Measurements from ENCODE around the gene SESTD1. TPM values are rescaled to one million over a fixed set of nuclear protein-coding genes. Genes with fewer than 3 reads are reported as not detected.

The SESTD1 gene, protein sequence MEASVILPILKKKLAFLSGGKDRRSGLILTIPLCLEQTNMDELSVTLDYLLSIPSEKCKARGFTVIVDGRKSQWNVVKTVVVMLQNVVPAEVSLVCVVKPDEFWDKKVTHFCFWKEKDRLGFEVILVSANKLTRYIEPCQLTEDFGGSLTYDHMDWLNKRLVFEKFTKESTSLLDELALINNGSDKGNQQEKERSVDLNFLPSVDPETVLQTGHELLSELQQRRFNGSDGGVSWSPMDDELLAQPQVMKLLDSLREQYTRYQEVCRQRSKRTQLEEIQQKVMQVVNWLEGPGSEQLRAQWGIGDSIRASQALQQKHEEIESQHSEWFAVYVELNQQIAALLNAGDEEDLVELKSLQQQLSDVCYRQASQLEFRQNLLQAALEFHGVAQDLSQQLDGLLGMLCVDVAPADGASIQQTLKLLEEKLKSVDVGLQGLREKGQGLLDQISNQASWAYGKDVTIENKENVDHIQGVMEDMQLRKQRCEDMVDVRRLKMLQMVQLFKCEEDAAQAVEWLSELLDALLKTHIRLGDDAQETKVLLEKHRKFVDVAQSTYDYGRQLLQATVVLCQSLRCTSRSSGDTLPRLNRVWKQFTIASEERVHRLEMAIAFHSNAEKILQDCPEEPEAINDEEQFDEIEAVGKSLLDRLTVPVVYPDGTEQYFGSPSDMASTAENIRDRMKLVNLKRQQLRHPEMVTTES
- polyA plus RNA-seq (2013, experiment 1 of 2): 32.3 TPM
- polyA plus RNA-seq (2013, experiment 2 of 2): 32.8 TPM

DNA sequence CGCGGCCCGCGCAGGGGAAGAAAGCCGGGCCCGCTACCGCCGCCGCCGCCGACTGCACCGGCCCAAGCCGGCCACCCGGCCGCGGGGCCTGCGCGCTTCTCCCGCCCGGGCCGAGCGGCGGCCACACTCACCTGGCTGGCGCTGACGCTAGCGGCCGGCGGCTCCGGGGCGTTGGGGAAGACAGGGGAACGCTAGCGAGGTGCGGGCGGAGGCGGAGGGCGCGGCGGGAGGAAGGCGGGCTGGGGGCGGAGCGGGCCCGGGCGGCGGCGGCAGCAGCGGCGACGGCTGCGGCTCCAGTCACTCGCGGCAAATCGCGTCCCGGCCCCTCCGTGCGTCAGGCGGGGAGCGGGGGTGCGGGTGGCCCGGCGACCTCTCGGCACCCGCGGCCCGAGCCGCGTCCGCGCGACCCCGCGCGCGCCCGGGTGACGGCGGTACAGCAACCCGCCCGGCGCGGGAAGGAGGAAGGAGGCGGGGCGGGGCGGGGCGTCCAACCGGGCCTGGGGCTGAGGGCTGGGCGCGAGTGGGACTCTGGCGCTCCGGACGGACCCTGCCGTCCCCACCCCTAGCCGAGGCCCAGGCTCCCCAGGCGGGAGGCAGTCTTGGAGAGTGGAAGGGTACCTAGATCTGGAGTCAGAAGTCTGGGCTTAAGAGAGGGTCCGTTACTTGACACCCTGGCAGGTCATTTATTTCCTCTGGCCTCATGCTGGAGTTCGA lies at the start of gene SESTD1:
Gene SESTD1, minus strand, starts transcription at position 465 of the 714 bp plus-strand sequence. CDS start 72,991 bp downstream, outside the sequence.
- Histone ChIP-seq H3K27ac (ENCODE audit: low read depth, low read length) (peak within 1 kb of the TSS; percentile 27; the same call in 1 of the 2 replicates), H3K4me3 (ENCODE audit: low read length) (peak within 1 kb of the TSS; percentile 81), H3K9me3 (ENCODE audit: insufficient read depth, low read depth, low read length) (no peaks in the 10 kb centered on the region), H3K9ac (ENCODE audit: low read depth, low read length) (peak within 1 kb of the TSS; percentile 80), H3K27me3 (ENCODE audit: insufficient read depth, low read length) (peaks cover 19% of the 10 kb centered on the region), H3K36me3 (ENCODE audit: insufficient read depth, low read length) (no peaks in the 10 kb centered on the region), H3K4me1 (ENCODE audit: insufficient read depth, low read length) (peaks cover 33% of the 10 kb centered on the region)
- 1% methylated on average over 96 of the region's 96 CpGs for WGBS

DNA sequence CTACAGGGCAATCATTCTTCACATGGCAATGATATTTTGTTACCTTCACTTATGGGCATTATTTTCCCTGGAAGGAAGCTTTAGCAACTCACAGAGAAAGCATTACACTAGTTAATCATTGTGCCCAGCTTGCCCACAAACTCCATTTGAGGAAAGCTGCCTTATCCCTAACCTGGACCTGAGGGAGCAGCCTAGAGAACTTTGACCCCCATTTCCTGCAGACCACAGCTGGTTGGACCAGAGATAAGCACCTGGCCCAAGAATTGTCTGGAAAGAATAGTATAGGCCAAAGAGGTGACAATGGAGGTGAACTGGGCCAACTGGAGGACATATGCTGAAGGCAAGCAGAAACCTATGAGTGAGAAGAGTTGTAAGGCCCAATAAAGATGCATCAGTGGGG lies 48.4 kb upstream of the SESTD1 start:
- Histone ChIP-seq H3K4me3 (ENCODE audit: low read length) (no peak overlapping the region), H3K36me3 (ENCODE audit: insufficient read depth, low read length) (no peaks in the 10 kb centered on the region), H3K9me3 (ENCODE audit: insufficient read depth, low read depth, low read length) (peaks cover 13% of the 10 kb centered on the region), H3K9ac (ENCODE audit: low read depth, low read length) (no peak overlapping the region), H3K27ac (ENCODE audit: low read depth, low read length) (no peak overlapping the region), H3K4me1 (ENCODE audit: insufficient read depth, low read length) (no peaks in the 10 kb centered on the region), H3K27me3 (ENCODE audit: insufficient read depth, low read length) (no peaks in the 10 kb centered on the region)

DNA sequence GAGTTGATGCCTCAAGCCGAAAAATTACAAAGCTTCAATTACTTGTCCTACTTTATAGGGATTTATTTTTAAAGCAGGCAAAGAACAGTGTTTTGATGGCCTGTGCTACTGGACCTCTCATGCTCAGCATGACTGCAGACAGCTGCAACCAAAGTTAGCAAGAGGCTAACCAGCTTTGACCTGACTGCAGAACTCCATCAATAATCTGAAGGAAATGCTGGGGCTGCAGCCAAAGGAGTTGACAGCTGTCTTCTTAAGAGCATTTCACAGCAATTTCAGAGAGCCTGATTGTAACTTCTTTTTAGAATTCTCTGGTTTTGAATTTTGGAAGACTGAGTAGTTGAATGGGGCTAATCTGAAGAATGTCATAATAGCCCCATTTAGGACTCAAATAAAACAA lies 46.5 kb upstream of the SESTD1 start:
- 100% methylated on average over 1 of the region's 1 CpG for WGBS
- Histone ChIP-seq H3K4me1 (ENCODE audit: insufficient read depth, low read length) (no peaks in the 10 kb centered on the region), H3K4me3 (ENCODE audit: low read length) (no peak overlapping the region), H3K27me3 (ENCODE audit: insufficient read depth, low read length) (no peaks in the 10 kb centered on the region), H3K9me3 (ENCODE audit: insufficient read depth, low read depth, low read length) (peaks cover 13% of the 10 kb centered on the region), H3K9ac (ENCODE audit: low read depth, low read length) (no peak overlapping the region), H3K36me3 (ENCODE audit: insufficient read depth, low read length) (no peaks in the 10 kb centered on the region), H3K27ac (ENCODE audit: low read depth, low read length) (no peak overlapping the region)

DNA sequence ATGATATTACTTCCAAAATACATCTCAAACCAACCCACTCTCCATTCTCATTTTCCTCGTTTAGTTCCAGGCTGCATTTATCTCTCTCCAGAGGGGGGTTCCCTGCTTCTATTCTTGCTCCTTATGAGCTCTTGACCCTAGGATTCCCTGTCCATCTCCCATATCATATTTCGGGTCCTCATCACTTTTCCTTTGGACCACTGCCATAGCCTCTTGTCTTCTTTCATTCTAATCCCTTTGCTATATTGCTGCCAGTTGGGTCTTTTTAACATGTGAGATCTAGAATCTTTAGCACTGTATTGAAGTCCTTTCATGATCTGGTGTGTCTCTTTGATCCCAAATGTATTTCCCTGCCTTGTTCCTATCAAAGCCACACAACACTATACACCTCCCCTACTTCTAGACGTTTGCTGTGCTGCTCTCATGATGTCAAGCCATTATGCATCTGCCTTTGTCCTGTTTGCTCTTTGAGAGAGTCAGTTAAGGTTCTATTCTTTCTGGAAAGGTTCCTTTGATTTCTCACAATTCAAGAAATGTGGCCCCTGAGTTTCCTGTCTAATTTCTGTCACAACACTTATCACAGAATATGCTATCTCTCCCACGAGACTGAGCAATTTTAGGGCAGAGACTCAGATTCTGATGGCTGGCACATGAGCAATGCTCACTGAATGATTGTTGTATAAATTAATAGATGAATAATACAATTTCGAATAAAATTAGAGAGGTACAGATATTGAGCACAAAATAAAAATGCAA lies 43.2 kb upstream of the SESTD1 start:
- Histone ChIP-seq H3K4me1 (ENCODE audit: insufficient read depth, low read length) (no peaks in the 10 kb centered on the region), H3K4me3 (ENCODE audit: low read length) (no peak overlapping the region), H3K27ac (ENCODE audit: low read depth, low read length) (no peak overlapping the region), H3K27me3 (ENCODE audit: insufficient read depth, low read length) (no peaks in the 10 kb centered on the region), H3K36me3 (ENCODE audit: insufficient read depth, low read length) (no peaks in the 10 kb centered on the region), H3K9ac (ENCODE audit: low read depth, low read length) (no peak overlapping the region), H3K9me3 (ENCODE audit: insufficient read depth, low read depth, low read length) (no peaks in the 10 kb centered on the region)
- WGBS: 89% methylated on average over 4 of the region's 5 CpGs

DNA sequence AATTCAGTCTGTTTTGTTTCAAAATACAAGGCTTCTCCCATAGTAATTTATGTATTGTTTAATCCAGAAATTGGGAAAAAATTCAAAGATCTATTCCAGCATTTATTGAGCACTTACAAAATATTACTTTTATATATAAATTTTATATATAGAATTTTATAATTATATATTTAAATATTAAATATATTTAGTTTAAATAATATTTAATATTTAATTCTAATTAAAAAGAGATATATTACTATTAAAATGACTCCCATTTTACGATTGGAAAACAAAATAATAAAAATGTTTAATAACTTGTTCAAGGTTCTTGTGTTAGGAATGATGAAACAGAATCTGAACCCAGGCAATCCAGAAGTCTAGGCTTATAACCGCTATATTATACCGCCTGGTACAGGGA lies 40.5 kb upstream of the SESTD1 start:
- no peaks in the 10 kb centered on the region for H3K4me1 ChIP-seq (ENCODE audit: insufficient read depth, low read length)
- no peak overlapping the region for H3K9ac ChIP-seq (ENCODE audit: low read depth, low read length)
- no peaks in the 10 kb centered on the region for H3K36me3 ChIP-seq (ENCODE audit: insufficient read depth, low read length)
- no peaks in the 10 kb centered on the region for H3K27me3 ChIP-seq (ENCODE audit: insufficient read depth, low read length)
- H3K9me3 ChIP-seq (ENCODE audit: insufficient read depth, low read depth, low read length): peaks cover 3% of the 10 kb centered on the region; the same call in 1 of the 2 replicates
- no peak overlapping the region for H3K27ac ChIP-seq (ENCODE audit: low read depth, low read length)
- WGBS: 96% methylated on average over 2 of the region's 3 CpGs
- H3K4me3 ChIP-seq (ENCODE audit: low read length): no peak overlapping the region

DNA sequence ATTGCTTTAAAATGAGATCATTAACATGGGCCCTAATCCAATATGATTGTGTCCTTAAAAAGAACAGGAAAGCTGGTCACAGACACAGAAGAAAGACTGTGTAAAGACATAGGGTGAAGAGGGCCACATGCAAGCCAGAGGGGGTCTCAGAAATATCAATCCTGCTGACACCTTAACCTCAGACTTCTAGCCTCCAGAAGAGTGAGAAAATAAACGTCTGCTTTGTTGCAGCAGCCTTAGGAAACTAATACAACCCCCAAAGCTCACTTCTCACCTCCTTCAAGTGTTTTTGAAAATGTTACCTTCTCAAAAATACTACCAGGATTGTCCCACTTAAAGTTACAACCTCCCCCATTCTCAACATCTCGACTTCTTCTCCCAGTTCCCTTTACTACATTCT lies 39.8 kb upstream of the SESTD1 start:
- H3K27me3 ChIP-seq (ENCODE audit: insufficient read depth, low read length): no peaks in the 10 kb centered on the region

DNA sequence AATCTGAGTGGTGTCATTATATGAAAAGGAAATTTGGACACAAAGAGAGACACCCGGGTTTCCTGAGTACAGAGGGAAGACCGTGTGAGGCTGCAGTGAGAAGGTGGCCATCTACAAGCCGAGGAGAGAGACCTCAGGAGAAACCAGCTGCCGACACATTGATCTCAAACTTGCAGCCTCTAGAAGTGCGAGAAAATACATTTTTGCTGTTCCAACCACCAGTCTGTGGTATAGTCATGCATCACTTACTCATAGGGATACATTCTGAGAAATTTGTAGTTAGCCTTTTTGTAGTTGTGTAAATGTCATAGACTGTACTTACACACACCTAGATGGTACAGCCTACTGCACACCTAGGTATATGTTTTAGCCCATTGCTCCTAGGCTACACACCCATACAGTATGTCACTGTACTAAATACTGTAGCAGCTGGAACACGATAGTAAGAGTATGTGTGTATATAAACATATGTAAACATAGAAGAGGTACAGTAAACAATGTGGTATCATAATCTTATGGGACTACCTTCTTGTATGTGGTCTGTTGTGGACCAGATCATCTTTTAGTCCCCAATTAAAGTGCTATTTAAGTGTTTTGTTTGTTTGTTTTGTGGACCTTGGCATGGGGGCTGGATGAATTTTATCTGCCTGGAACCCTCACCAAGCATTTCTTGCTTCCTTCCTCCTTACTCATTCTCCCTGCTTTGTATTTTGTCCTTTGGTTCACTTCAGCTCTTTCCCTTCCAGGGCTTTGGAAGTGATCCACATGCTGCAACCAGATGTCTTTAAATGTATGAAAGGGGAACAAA lies 38.3 kb upstream of the SESTD1 start:
- H3K4me3 ChIP-seq (ENCODE audit: low read length): no peak overlapping the region
- H3K27me3 ChIP-seq (ENCODE audit: insufficient read depth, low read length): no peaks in the 10 kb centered on the region
- H3K9me3 ChIP-seq (ENCODE audit: insufficient read depth, low read depth, low read length): peaks cover 3% of the 10 kb centered on the region; the same call in 1 of the 2 replicates
- H3K9ac ChIP-seq (ENCODE audit: low read depth, low read length): no peak overlapping the region
- no peak overlapping the region for H3K27ac ChIP-seq (ENCODE audit: low read depth, low read length)
- H3K36me3 ChIP-seq (ENCODE audit: insufficient read depth, low read length): no peaks in the 10 kb centered on the region
- no peaks in the 10 kb centered on the region for H3K4me1 ChIP-seq (ENCODE audit: insufficient read depth, low read length)
- WGBS: 93% methylated on average over 5 of the region's 6 CpGs

More for the DNA sequence above, 39.8 kb upstream of the SESTD1 start:
- H3K4me1 ChIP-seq (ENCODE audit: insufficient read depth, low read length): no peaks in the 10 kb centered on the region
- peaks cover 3% of the 10 kb centered on the region; the same call in 1 of the 2 replicates for H3K9me3 ChIP-seq (ENCODE audit: insufficient read depth, low read depth, low read length)
- no peak overlapping the region for H3K4me3 ChIP-seq (ENCODE audit: low read length)
- H3K36me3 ChIP-seq (ENCODE audit: insufficient read depth, low read length): no peaks in the 10 kb centered on the region
- 83% methylated on average over 2 of the region's 2 CpGs for WGBS
- H3K9ac ChIP-seq (ENCODE audit: low read depth, low read length): no peak overlapping the region
- no peak overlapping the region for H3K27ac ChIP-seq (ENCODE audit: low read depth, low read length)

DNA sequence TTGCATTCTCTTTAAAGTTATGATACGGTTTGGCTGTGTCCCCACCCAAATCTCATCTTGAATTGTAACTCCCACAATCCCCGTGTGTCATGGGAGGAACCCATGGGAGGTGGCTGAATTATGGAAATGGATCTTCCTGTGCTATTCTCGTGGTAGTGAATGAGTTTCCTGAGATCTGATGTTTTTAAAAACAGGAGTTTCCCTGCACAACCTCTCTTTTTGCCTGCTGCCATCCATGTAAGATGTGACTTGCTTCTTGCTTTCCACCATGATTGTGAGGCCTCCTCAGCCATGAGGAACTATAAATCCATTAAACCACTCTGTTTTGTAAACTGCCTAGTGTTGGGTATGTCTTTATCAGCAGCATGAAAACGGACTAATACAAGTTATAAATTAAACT lies 37.5 kb upstream of the SESTD1 start:
- Histone ChIP-seq H3K9me3 (ENCODE audit: insufficient read depth, low read depth, low read length) (peaks cover 3% of the 10 kb centered on the region; the same call in 1 of the 2 replicates), H3K4me3 (ENCODE audit: low read length) (no peak overlapping the region), H3K4me1 (ENCODE audit: insufficient read depth, low read length) (no peaks in the 10 kb centered on the region), H3K27me3 (ENCODE audit: insufficient read depth, low read length) (no peaks in the 10 kb centered on the region), H3K27ac (ENCODE audit: low read depth, low read length) (no peak overlapping the region), H3K9ac (ENCODE audit: low read depth, low read length) (no peak overlapping the region), H3K36me3 (ENCODE audit: insufficient read depth, low read length) (no peaks in the 10 kb centered on the region)
- 100% methylated on average over 3 of the region's 4 CpGs for WGBS

DNA sequence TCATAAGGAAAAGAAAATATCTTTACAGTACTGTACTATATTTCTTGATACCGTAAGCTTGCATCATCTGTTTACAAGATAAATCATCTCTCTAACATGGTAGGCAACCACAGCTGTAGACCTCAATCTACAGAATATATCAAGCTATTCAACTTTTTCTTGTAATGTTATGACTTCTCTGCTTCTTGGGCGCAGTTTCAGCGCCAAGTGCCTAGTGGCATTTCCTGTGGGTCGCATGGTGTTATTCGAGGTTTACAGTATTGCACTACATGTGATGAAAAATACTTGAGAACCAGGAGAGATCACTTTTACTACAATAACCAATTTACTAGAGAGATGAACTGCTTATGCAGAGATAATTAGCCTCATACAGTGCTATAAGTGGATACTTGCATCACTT lies 34.0 kb upstream of the SESTD1 start:
- H3K36me3 ChIP-seq (ENCODE audit: insufficient read depth, low read length): no peaks in the 10 kb centered on the region
- no peaks in the 10 kb centered on the region for H3K4me1 ChIP-seq (ENCODE audit: insufficient read depth, low read length)
- WGBS: 95% methylated on average over 5 of the region's 5 CpGs
- H3K27ac ChIP-seq (ENCODE audit: low read depth, low read length): no peak overlapping the region
- H3K4me3 ChIP-seq (ENCODE audit: low read length): no peak overlapping the region
- no peak overlapping the region for H3K9ac ChIP-seq (ENCODE audit: low read depth, low read length)
- peaks cover 3% of the 10 kb centered on the region; the same call in 1 of the 2 replicates for H3K9me3 ChIP-seq (ENCODE audit: insufficient read depth, low read depth, low read length)
- no peaks in the 10 kb centered on the region for H3K27me3 ChIP-seq (ENCODE audit: insufficient read depth, low read length)

DNA sequence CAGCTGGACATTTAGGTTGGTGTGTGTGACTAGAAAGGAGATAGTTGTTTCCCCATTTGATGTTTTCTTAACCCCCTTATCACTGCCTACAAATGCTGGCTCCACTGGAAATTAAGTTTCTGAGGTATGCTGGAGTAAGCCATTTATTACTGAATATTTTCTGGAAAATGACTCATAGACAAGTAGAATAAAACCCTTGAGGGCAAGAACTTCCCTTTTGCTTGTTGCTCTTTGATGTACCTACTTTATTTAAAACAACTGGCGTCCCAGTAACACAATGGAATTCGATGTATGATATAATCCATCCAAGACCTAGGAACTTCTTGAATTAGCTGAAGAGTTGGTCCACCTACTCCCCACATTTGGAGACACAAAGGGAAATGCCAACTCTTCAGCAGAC lies 33.3 kb upstream of the SESTD1 start:
- Histone ChIP-seq H3K9ac (ENCODE audit: low read depth, low read length) (no peak overlapping the region), H3K4me1 (ENCODE audit: insufficient read depth, low read length) (no peaks in the 10 kb centered on the region), H3K4me3 (ENCODE audit: low read length) (no peak overlapping the region), H3K36me3 (ENCODE audit: insufficient read depth, low read length) (no peaks in the 10 kb centered on the region), H3K27ac (ENCODE audit: low read depth, low read length) (no peak overlapping the region), H3K9me3 (ENCODE audit: insufficient read depth, low read depth, low read length) (peaks cover 3% of the 10 kb centered on the region; the same call in 1 of the 2 replicates), H3K27me3 (ENCODE audit: insufficient read depth, low read length) (no peaks in the 10 kb centered on the region)
- WGBS: 96% methylated on average over 2 of the region's 2 CpGs
